Activated CD4-positive, CD25-positive, alpha-beta regulatory T cell treated with anti-CD3 and anti-CD28 coated beads, Interleukin-2, amount 50 U/mL, for 16 hours (primary cell): ENCODE measurements around the gene C2orf76.
A peak's percentile ranks its signal among the peaks of the same experiment; 100 is the strongest.
"Not testable (repeated sequence)": the region's sequence is repeated elsewhere in the genome, so short reads cannot be mapped to it uniquely, and the experiment has no call there.

Experiments
- DNase-seq: peaks from one replicate; pipeline ENCODE4 v3.0.0-alpha.2; 2020; ENCODE audit warnings: low read depth, low spot score

C2orf76 gene

DNA sequence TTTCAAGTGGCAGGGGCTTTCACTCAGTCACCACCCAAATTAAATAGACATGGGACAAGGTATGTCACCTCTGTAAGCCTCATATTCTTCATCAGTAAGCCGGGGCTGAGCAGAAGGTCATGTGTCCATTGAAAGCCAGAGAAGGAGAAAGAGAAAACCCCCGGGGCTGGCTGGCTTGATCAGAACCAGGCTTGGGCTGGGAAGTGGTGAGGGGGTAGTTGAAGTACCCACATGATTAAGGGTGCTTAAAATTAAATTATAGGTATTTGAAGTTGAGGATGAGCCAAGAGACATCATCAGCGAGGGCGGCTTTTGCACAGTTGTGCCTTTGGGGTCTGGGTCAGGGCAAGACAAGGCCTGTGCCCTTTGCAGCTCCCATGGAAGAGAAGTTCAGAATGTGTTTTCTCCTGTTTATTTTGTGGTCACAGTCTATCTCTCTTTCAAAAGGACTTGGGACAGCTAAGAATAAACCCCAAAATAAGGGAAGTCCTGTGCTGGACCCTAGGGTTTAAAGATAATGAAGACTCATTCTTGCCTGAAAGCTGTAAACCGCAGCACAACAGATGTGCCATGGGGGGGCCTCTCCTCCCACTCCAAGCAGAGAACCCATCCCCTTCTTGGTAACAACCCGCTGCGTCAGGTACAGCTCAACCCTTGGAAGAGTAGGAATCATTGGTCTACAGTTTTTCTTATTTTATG lies 10.8 kb upstream of the C2orf76 start:
- DNase-seq = no peak

DNA sequence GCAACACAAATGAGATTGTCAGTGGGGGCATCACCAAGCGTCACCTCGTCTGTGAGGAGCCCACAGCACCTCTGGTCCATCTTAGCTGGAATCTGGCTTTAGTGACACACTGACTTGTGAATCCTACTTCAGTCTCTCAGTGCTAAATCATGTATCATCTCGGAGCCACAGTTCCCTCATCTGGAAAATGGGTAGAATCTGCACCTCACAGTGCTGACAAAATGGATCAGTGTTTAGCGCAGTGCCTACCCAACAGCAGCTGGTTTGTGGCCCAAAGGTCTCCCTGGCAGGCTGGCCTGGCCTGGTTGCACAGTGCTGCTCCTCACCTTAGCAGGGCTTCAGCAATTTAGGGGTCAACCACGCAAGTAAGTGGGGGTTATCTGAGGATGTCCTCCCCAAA lies 10.2 kb upstream of the C2orf76 start:
- DNase-seq = no peak

DNA sequence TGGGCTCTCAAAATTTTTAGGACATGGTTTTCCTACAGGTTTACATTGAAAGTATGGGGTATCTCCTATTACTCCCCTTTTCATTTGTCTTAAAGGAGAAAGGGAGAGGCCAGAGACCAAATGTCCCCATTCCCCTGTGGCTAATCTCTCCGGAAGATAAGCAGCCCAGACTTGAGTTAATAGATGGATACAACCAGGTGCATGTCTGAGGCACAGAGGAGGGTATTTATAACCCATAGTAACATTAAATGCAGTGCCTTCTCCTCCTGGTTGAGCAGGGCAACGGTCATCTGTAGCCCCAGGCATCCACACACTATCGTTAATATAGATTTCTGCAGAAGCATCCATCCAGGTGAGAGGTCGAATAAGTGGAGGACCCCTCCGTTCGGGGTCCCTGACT lies 9.8 kb upstream of the C2orf76 start:
- not testable (repeated sequence) for DNase-seq

GRCh38 chr2:119373907-119374745 lies 7.5 kb upstream of the C2orf76 start:
- not testable (repeated sequence) for DNase-seq

DNA sequence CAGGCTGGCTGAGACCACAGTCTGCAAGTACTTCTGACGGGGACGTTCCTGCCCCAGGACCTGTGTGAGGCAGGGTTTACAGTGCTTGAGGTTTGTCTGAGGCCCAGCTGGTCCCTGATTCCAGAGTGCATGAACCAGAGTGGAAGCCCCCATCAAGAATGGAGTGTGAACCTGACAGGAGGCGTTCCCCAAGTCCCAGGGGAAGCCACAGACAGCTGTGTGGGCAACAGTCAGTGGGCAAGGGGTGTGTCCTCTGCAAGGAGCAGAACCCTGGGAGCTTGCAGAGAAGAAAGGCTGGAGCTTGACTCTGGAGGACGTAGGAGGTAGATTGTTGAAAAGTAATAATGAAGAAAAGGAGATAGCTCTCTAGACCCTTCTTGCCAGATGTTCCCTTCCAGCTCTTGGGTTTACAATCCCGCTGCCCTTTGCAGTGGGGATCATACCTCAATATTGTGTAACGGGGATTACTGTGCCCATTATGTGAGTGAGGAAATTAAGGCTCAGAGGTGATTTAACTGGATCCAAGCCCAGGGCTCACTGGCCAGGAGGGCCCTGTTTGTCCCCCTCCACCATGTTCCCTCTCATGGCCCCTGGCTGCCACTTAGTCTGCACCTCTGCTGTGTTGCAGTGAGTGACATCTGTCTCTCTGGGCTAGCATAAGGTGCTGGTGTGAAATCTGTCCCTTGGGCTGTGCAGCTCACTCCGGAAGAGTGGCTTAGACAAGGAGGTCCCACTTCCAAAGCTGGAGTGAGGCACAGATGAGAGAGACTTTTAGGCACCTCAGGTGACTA lies 6.3 kb upstream of the C2orf76 start:
- DNase-seq = no peak

- DNase-seq = no peak
These were observed 4.5 kb upstream of the C2orf76 start for GRCh38 chr2:119371111-119371510.

GRCh38 chr2:119369845-119370244 lies 3.2 kb upstream of the C2orf76 start:
- no peak for DNase-seq

GRCh38 chr2:119367472-119368099 lies 952 bp upstream of the C2orf76 start:
- DNase-seq = no peak

DNA sequence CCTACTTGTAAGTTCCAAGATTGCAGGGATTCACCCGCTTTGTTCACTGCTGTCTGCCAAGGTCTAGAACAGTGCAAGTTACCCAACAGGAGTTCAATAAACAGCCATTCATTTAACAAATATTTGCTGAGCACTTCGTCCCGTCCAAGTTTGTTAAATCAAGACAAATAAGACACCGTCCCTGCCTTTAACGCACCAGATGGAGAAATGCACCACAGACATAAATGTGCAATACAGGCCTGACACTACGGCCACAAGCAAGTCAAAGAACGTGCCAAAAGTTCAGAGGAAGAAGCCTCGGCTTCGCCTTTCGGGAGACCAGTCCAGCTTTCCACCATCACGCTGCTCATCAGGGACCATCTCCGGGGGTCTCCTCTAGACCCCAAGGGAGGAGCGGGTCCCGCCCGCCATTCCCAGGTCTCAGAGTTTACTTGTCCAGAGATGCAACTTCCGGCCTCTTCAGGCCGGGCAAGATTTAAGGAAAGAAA lies 429 bp downstream of the C2orf76 start:
- DNase-seq = no peak

- no peak for DNase-seq
These were observed 1.2 kb downstream of the C2orf76 start for GRCh38 chr2:119365436-119365835.

DNA sequence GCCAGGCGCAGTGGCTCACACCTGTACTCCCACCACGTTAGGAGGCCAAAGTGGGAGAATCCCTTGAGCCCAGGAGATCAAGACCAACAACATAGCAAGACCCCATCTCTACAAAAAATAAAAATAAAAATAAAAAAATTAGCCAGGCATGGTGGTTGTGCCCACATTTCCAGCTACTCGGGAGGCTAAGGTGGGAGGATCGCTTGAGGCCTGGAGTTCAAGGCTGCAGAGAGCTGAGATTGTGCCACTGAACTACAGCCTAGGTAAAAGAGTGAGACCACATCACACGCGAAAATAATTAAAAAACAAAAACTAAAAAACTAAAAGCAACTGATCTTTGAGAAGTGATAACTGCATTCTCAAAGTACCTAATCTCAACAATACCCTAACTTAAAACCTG lies 1.8 kb downstream of the C2orf76 start:
- no peak for DNase-seq

- no peak for DNase-seq
These were observed 6.1 kb downstream of the C2orf76 start for GRCh38 chr2:119360423-119360966.

DNA sequence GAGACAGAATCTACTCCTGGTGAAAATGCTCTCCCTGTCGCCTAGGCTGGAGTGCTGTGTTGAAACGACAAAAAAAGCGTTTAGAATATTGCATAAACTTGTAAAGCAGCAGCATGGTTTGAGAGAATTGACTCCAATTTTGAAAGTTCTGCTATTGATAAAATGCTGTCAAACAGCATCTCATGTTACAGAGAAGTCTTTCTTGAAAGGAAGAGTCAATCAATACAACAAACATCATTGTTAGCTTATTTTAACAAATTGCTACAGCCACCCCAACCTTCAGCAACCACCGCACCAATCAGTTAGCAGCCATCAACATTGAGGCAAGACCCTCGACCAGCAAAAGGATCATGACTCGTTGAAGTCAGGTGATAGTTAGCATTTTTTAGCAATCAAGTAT lies 6.9 kb downstream of the C2orf76 start:
- DNase-seq = no peak

DNA sequence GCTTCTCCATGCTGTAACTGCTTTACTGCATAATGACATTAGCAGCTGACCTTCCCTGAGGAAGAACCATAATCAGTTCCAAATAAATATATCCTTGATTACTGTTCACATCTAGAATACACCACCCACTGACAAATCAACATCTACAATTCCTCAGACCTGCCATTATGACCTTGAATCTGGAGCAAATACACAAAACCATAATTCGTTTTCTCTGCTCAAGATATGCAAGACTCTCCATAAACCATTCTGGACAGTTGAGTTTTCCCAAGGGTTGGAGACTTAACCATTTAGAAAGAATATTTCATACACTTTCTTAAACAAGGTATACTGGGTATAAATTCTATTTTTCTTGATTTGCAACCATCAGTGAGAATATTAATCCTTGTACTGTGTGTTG lies 11.8 kb downstream of the C2orf76 start:
- DNase-seq = no peak

- DNase-seq = no peak
These were observed 14.3 kb downstream of the C2orf76 start for GRCh38 chr2:119352357-119352756.

DNA sequence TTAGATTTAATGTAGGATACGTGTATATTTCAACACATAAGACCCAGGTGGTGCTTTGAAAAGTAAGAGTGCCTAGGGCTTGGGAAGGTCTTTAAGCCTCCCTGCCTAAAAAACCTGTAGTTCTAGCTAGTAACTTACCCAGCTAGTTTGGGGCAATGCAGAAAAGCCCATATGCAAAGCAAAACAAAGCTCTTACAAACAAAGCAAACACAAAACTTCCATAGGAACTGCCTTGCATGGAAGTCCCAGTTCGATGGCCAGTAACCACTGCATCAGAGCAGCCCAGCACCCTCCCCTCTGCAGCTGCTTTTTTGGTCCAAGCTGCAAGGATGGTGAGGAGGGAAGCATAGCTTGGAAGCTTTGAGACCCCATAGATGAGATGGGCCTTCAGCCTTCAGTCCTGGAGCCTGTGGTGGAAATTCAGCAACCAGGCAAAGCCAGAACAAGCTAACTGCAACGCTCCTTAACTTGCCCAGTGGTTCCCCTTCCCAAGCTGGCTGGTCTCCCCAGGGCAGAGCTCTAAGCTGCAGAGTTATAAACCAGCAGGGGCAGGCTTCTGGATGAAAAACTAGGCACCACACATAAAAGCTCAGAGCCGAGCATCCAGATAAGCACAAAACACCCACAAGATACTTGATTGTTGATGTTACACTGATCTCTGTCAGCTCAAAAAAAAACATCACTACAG lies 16.2 kb downstream of the C2orf76 start:
- DNase-seq = no peak

DNA sequence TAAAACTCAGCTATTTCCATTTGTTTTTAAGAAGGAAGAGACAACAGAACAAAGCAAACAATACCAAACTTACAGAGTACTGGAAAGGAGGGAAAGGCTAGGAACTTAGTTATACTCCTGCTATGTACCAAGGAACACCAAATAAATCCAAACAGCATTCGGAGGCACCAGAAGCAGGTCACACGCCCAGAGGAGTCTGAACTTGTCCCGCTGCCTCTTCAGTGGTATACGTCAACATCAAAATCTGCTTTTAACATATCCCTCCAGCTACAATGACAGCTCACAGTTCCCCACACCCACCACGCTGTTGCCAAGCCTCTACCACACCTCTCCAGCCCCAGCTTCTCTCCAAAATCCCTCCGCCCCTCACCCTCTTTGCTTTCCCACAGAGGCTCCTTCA lies 17.3 kb downstream of the C2orf76 start:
- no peak for DNase-seq

DNA sequence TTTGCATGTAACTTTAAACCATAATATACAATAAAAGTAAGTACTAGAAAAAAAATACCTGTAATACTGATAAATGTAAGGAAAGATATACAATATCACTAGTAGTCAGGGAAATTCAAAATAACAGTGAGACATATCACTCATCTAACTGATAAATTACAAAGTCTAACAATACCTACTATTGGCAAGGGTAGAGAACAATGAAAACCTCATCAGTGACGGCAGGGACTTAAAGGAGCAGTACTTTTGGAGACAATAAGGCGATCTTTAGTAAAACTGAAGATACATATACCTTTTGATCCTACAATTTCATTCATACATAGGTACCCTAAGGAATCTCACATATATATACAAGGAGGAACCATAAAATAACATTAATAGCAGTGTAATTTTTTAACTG lies 24.9 kb downstream of the C2orf76 start:
- no peak for DNase-seq

- no peak for DNase-seq
These were observed 27.1 kb downstream of the C2orf76 start for GRCh38 chr2:119339562-119339923.

- DNase-seq = peak; percentile 3
These were observed 27.6 kb downstream of the C2orf76 start for GRCh38 chr2:119338826-119339561.
